GM21786 (cell line): Measurements from ENCODE around the gene CCDC40.

Source experiments
- ATAC-seq: cut with Tn5 transposase; IDR thresholded peaks from one replicate; pipeline ENCODE4 v1.9.1; 2021; ENCODE audit not compliant: unreplicated experiment

CCDC40 gene

DNA sequence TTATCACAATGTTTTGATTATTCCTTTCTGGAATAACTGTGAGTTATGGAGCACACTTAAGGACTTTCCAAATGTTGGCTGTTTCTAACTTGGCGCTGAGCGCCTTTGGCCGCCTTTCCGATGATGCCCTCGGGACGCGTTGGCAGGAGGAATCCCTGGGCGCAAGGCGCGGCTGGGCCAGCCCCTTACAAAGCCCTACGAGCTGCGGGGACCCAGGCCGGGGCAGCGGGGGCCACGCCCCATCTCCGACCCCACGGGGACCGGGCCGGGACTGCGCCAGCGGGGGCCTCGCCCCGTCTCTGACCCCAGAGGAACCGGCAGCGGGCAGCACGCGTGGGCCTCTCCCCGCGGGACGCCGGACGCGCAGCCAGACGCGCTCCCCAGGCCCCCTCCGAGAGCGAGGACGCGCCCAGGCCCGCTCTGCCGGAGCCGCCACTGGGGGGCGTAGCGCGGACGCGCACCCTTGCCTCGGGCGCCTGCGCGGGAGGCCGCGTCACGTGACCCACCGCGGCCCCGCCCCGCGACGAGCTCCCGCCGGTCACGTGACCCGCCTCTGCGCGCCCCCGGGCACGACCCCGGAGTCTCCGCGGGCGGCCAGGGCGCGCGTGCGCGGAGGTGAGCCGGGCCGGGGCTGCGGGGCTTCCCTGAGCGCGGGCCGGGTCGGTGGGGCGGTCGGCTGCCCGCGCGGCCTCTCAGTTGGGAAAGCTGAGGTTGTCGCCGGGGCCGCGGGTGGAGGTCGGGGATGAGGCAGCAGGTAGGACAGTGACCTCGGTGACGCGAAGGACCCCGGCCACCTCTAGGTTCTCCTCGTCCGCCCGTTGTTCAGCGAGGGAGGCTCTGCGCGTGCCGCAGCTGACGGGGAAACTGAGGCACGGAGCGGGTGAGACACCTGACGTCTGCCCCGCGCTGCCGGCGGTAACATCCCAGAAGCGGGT is 64.8 kb downstream of the CCDC40 start, which contains the start of gene GAA:
TSS of gene GAA (plus strand) at position 571 of the 935 bp plus-strand sequence. CDS start 3,006 bp downstream, outside the sequence.
- ATAC-seq: peak; percentile 60

DNA sequence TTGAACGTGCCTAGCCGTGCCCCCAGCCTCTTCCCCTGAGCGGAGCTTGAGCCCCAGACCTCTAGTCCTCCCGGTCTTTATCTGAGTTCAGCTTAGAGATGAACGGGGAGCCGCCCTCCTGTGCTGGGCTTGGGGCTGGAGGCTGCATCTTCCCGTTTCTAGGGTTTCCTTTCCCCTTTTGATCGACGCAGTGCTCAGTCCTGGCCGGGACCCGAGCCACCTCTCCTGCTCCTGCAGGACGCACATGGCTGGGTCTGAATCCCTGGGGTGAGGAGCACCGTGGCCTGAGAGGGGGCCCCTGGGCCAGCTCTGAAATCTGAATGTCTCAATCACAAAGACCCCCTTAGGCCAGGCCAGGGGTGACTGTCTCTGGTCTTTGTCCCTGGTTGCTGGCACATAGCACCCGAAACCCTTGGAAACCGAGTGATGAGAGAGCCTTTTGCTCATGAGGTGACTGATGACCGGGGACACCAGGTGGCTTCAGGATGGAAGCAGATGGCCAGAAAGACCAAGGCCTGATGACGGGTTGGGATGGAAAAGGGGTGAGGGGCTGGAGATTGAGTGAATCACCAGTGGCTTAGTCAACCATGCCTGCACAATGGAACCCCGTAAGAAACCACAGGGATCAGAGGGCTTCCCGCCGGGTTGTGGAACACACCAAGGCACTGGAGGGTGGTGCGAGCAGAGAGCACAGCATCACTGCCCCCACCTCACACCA is 65.7 kb downstream of the CCDC40 start:
- ATAC-seq: no peak

DNA sequence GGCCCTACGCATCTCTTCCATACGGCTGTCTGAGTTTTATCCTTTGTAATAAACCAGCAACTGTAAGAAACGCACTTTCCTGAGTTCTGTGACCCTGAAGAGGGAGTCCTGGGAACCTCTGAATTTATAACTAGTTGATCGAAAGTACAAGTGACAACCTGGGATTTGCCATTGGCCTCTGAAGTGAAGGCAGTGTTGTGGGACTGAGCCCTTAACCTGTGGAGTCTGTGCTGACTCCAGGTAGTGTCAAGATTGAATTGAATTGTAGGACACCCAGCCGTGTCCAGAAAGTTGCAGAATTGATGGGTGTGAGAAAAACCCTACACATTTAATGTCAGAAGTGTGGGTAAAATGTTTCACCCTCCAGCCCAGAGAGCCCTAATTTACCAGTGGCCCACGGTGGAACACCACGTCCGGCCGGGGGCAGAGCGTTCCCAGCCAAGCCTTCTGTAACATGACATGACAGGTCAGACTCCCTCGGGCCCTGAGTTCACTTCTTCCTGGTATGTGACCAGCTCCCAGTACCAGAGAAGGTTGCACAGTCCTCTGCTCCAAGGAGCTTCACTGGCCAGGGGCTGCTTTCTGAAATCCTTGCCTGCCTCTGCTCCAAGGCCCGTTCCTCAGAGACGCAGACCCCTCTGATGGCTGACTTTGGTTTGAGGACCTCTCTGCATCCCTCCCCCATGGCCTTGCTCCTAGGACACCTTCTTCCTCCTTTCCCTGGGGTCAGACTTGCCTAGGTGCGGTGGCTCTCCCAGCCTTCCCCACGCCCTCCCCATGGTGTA is 66.4 kb downstream of the CCDC40 start:
- ATAC-seq: no peak

DNA sequence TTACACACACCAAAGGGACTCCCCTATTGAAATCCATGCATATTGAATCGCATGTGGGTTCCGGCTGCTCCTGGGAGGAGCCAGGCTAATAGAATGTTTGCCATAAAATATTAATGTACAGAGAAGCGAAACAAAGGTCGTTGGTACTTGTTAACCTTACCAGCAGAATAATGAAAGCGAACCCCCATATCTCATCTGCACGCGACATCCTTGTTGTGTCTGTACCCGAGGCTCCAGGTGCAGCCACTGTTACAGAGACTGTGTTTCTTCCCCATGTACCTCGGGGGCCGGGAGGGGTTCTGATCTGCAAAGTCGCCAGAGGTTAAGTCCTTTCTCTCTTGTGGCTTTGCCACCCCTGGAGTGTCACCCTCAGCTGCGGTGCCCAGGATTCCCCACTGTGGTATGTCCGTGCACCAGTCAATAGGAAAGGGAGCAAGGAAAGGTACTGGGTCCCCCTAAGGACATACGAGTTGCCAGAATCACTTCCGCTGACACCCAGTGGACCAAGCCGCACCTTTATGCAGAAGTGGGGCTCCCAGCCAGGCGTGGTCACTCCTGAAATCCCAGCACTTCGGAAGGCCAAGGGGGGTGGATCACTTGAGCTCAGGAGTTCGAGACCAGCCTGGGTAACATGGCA is 67.1 kb downstream of the CCDC40 start:
- no peak for ATAC-seq

DNA sequence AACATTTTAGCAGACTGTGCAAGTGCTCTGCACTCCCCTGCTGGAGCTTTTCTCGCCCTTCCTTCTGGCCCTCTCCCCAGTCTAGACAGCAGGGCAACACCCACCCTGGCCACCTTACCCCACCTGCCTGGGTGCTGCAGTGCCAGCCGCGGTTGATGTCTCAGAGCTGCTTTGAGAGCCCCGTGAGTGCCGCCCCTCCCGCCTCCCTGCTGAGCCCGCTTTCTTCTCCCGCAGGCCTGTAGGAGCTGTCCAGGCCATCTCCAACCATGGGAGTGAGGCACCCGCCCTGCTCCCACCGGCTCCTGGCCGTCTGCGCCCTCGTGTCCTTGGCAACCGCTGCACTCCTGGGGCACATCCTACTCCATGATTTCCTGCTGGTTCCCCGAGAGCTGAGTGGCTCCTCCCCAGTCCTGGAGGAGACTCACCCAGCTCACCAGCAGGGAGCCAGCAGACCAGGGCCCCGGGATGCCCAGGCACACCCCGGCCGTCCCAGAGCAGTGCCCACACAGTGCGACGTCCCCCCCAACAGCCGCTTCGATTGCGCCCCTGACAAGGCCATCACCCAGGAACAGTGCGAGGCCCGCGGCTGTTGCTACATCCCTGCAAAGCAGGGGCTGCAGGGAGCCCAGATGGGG is 68.0 kb downstream of the CCDC40 start:
- no peak for ATAC-seq

DNA sequence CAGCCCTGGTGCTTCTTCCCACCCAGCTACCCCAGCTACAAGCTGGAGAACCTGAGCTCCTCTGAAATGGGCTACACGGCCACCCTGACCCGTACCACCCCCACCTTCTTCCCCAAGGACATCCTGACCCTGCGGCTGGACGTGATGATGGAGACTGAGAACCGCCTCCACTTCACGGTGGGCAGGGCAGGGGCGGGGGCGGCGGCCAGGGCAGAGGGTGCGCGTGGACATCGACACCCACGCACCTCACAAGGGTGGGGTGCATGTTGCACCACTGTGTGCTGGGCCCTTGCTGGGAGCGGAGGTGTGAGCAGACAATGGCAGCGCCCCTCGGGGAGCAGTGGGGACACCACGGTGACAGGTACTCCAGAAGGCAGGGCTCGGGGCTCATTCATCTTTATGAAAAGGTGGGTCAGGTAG is 68.5 kb downstream of the CCDC40 start:
- no peak for ATAC-seq

DNA sequence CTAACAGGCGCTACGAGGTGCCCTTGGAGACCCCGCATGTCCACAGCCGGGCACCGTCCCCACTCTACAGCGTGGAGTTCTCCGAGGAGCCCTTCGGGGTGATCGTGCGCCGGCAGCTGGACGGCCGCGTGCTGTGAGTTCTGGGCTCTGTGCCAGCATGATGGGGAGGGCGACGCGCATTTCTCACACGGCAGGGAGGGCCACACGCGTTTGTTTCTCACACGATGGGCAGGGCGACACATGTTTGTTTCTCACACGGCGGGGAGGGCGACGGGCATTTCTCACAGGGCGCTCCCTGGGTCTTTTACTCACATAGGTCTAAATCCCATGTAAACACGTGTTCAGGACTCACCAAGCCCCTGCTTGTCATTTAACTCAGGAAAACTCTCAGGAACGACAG is 69.3 kb downstream of the CCDC40 start:
- no peak for ATAC-seq

DNA sequence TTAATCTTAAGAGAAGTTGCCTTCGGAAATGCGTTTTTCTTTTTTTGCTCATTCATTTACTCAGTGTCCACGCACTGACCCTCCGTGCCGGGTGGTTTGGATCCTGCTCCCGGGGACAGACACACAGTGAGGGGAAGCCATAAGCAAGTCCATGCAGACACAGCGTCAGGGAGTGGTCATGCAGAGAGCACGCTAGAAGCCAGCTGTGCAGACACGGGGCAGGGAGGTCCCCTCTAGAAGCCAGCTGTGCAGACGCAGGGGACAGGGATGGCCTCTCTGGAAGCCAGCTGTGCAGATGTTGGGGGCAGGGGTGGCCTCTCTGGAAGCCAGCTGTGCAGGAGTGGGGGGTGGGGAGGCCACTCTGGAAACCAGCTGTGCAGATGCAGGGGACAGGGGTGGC is 69.7 kb downstream of the CCDC40 start:
- ATAC-seq: no peak

DNA sequence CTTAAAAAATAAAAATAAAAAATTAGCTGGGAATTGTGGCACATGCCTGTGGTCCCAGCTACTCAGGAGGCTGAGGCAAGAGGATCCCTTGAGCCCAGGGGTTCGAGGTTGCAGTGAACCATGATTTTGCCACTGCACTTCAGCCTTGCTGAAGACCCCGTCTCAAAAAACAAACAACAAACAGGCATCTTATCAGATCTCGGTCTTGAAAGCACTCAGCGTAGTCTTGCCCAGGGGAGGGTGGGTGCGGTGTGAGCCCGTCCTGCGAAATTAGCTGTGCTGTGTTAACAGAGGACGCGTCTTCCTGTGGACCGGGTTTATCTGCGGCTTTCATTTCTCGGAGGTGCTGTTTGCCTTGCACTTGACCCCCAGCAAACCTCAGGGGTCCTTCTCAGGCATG is 70.3 kb downstream of the CCDC40 start:
- no peak for ATAC-seq

DNA sequence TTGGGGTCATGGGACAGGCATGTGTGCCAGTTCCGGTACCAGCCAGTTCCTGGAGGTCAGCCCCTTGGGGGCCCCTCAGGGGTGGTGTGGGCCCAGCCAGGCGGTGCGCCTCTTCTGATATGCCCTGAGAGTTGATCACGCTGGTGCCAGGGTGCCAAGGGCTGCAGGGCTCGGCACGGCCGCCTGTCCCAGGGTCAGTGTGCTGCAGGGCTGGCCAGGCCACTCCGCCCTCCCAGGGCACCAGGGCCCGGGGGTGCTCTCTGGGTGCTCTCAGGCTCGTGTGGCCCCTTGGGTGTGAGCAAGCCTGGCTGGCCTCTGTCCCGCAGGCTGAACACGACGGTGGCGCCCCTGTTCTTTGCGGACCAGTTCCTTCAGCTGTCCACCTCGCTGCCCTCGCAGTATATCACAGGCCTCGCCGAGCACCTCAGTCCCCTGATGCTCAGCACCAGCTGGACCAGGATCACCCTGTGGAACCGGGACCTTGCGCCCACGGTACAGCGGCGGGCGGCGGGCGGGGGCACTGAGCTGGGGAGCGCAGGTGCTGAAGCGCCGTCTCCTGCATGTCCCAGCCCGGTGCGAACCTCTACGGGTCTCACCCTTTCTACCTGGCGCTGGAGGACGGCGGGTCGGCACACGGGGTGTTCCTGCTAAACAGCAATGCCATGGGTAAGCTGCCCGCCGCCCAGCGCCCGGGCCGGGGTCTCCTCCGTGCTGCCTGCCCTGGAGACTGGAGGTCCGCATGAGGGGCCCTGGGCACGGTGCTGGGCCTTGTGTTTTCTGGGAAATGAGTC is 71.0 kb downstream of the CCDC40 start:
- ATAC-seq: no peak

DNA sequence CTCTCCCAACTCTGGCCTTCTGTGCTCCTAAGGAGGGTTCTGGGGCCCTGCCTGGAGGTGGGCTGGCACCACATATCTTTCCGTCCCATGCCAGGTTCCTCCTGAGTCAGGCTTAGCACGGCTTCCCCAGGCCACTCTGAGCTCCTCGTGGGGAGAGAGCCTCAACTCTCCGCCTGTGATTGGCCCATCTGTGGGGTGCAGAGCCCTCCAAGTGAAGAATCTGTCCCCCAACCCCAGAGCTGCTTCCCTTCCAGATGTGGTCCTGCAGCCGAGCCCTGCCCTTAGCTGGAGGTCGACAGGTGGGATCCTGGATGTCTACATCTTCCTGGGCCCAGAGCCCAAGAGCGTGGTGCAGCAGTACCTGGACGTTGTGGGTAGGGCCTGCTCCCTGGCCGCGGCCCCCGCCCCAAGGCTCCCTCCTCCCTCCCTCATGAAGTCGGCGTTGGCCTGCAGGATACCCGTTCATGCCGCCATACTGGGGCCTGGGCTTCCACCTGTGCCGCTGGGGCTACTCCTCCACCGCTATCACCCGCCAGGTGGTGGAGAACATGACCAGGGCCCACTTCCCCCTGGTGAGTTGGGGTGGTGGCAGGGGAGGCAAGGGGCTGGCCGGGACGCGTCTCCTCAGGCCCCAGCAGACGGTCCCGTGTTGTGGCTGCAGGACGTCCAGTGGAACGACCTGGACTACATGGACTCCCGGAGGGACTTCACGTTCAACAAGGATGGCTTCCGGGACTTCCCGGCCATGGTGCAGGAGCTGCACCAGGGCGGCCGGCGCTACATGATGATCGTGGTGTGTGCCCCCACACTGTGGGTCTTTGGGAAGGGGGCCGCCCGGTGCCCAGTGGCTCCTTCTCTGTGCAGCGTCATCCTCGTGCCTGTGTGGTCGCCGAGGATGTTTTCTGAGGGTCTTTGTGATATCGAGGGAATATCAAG is 71.9 kb downstream of the CCDC40 start:
- no peak for ATAC-seq

DNA sequence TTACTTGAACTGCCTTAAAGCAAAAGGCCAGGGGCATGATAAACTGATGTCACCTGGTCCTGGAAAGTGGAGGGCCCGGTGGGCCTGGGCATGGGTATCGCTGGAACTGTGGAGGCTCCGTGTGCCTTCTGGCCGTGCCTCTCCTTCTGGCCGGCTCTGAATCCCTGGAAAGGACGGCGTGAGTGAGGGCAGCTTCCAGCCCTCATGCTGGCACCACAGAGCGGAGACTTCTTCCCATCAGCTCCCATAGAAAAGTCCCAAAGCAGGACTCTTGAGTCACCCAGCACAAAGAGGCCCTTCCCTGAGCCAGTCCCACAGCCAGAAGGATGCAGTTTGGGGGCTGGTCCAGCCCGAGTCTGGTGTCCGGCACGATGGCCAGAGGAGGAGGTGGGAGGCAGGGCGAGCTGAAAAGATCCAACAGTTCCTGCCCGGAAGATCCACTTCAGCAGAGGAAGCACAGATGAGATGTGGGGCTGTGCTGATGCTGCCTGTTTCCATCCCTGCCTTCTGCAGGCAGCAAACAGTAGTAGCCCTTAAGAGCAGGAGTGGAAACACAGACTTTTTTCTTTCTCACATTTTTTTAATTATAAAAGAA is 72.7 kb downstream of the CCDC40 start:
- no peak for ATAC-seq

DNA sequence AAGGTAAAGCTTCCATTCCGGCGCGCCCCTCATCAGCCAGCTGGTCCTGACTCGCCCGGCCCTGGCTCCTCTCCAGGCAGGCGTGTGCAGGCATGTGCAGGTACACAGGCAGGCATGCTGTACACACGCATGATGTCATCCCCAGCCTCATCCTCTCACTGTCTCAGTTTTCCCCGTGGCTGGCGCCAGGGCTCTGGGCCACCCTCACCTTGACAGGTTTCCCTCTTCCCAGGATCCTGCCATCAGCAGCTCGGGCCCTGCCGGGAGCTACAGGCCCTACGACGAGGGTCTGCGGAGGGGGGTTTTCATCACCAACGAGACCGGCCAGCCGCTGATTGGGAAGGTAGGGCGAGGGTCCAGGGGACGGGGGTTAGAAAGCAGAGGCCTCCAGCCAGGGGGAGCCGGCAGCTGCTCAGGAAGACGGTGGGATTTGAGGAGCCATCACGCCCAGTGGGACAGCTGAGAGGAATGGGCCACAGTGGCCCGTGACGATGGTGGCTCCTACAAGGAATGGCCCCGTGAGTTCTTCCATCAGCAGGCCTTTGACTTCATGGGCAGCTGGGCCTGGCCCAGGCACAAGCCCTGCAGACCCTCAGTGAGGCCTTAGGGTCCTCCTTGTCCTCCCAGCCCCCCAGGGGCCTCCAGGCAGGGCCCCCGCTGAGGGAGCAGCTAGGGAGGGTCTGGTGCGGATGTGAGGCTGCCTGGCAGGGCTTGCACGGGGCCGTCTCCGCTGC is 73.4 kb downstream of the CCDC40 start:
- no peak for ATAC-seq

DNA sequence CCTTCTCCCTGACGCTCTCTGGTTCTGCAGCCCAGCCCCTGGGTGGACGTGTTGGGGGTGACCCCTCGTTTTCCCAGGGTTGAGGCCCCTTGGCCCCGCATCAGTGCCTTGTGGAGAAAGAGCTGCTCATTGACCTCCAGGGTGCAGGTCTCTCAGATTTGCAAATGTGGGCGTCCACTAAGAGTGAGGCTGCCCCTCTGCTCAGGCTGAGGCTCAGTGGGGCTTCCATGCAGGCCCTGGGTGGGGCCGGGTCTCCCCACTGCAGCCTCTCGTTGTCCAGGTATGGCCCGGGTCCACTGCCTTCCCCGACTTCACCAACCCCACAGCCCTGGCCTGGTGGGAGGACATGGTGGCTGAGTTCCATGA is 74.0 kb downstream of the CCDC40 start:
- no peak for ATAC-seq

DNA sequence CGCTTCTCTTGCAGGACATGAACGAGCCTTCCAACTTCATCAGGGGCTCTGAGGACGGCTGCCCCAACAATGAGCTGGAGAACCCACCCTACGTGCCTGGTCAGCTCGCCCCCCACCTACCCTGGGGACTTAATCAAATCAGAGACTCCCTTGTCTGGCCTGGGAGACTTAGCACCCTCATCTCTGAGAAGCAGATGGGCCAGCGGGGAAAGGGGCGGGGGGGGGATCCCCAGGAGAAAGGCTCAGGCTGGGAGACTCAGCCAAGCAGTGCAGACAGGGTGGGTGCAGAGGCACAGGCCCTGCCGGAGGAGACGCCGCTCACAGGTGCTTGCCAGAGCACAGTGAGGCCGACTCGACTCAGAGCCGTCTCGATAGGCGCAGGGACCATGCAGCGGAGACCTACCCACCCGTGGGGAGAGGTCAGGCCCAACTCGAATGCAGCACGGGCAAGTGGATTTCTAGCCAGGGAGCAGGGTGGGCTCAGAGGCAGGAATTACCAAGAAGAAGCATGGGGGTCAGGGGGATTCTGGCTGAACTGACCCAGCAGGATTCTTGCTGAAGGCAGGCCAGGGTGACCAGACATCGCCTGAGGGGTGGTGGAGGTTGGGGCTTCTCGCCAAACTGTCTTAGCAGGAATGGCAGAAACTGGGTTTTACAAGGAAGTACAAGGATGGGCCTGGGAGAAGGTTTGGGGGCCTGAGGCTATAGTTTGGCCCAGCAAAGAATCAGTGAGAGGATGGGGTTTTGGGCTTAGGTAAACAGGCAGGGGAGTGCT is 74.7 kb downstream of the CCDC40 start:
- no peak for ATAC-seq

DNA sequence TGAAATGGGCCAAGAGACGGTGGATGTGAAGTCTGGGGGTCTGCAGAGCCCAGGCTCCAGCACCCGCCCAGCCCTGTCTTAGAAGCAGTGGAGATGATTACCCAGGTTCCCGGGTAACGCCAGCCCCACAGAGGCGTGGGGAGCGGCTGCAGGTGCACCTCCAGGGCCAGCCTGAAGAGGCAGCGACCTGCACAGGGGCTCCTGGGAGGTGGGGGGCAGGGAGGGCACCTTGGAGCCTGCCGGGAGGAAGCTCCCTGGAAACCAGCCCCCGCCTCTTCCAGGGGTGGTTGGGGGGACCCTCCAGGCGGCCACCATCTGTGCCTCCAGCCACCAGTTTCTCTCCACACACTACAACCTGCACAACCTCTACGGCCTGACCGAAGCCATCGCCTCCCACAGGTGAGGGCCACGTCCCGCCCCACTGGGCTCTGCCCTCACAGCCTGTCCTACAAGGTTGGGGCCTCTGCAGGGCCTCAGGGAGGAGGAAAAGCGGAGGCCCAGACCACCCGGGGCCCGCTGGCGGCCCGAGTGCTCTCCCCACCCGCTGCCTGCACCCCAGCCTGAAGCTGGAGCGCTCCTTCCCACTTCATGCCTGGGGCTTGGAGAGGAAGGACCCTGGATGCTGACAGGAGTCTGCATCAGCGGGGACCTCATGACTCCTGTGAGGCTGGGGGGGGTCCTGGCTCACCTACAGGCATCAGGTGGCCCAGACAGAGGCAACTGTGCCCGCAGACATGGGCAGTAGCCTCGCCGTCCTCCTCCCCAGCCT is 75.4 kb downstream of the CCDC40 start:
- no peak for ATAC-seq
